ENCODE measurements around the gene RNU1-1. TPM values are rescaled to one million over a fixed set of nuclear protein-coding genes. Genes with fewer than 3 reads are reported as not detected.
"Not testable (repeated sequence)": the region's sequence is repeated elsewhere in the genome, so short reads cannot be mapped to it uniquely, and the experiment has no call there.

RNU1-1 gene
- total and polyA plus RNA-seq, 9 of the 15 experiments (the other 6 are each of a cell fraction or from before 2014, with no cell fraction given), result under 0.01 to 32,823 (median 2,538) TPM; not detected in 4

DNA sequence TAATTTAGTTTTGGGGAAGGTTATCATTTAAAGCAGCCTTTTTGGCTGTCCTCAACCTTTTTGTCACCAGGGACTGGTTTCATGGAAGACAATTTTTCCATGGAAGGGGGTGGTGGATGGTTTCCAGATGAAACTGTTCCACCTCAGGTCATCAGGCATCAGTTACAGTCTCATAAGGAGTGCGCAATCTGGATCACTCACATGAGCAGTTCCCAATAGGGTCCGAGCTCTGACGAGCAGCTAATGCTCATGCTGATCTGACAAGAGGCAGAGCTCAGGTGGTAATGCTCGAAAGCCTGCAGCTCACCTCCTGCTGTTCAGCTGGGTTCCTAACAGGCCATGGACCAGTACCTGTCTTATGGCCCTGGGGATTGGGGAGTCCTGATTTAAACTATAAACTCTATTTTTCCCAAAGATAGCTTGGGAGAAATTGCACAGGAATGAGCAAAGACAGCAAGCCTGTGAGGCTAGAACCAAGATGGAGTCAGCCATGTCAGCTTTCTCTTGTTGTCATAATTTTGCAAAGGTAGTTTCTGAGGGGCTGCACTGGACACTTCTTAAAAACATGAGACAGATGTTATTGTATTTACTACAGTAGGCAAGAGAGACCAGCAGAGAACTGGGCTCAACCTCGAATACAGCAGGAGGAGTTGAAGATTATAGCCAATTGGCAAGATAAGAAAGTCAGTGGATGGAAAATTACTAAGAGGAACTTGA is 2.8 kb upstream of the RNU1-1 start (continued):
- TF ChIP-seq, protein P1, sequence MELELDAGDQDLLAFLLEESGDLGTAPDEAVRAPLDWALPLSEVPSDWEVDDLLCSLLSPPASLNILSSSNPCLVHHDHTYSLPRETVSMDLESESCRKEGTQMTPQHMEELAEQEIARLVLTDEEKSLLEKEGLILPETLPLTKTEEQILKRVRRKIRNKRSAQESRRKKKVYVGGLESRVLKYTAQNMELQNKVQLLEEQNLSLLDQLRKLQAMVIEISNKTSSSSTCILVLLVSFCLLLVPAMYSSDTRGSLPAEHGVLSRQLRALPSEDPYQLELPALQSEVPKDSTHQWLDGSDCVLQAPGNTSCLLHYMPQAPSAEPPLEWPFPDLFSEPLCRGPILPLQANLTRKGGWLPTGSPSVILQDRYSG (tag; conservative IDR thresholded peaks at IDR 0.05; ENCODE audit: low read depth), result peak; percentile 96; the same call in 1 of the 2 replicates
- TF ChIP-seq, protein P2, sequence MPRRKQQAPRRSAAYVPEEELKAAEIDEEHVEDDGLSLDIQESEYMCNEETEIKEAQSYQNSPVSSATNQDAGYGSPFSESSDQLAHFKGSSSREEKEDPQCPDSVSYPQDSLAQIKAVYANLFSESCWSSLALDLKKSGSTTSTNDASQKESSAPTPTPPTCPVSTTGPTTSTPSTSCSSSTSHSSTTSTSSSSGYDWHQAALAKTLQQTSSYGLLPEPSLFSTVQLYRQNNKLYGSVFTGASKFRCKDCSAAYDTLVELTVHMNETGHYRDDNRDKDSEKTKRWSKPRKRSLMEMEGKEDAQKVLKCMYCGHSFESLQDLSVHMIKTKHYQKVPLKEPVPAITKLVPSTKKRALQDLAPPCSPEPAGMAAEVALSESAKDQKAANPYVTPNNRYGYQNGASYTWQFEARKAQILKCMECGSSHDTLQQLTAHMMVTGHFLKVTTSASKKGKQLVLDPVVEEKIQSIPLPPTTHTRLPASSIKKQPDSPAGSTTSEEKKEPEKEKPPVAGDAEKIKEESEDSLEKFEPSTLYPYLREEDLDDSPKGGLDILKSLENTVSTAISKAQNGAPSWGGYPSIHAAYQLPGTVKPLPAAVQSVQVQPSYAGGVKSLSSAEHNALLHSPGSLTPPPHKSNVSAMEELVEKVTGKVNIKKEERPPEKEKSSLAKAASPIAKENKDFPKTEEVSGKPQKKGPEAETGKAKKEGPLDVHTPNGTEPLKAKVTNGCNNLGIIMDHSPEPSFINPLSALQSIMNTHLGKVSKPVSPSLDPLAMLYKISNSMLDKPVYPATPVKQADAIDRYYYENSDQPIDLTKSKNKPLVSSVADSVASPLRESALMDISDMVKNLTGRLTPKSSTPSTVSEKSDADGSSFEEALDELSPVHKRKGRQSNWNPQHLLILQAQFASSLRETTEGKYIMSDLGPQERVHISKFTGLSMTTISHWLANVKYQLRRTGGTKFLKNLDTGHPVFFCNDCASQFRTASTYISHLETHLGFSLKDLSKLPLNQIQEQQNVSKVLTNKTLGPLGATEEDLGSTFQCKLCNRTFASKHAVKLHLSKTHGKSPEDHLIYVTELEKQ (CRISPR knock-in tag; IDR thresholded peaks at IDR 0.05), result 0 out of 2 replicates have a peak, but pooled peaks have one; percentile 20
- TF ChIP-seq TEAD2 (tag; IDR thresholded peaks at IDR 0.05), result peak; percentile 80; the same call in 1 of the 2 replicates
- TF ChIP-seq, protein P3, sequence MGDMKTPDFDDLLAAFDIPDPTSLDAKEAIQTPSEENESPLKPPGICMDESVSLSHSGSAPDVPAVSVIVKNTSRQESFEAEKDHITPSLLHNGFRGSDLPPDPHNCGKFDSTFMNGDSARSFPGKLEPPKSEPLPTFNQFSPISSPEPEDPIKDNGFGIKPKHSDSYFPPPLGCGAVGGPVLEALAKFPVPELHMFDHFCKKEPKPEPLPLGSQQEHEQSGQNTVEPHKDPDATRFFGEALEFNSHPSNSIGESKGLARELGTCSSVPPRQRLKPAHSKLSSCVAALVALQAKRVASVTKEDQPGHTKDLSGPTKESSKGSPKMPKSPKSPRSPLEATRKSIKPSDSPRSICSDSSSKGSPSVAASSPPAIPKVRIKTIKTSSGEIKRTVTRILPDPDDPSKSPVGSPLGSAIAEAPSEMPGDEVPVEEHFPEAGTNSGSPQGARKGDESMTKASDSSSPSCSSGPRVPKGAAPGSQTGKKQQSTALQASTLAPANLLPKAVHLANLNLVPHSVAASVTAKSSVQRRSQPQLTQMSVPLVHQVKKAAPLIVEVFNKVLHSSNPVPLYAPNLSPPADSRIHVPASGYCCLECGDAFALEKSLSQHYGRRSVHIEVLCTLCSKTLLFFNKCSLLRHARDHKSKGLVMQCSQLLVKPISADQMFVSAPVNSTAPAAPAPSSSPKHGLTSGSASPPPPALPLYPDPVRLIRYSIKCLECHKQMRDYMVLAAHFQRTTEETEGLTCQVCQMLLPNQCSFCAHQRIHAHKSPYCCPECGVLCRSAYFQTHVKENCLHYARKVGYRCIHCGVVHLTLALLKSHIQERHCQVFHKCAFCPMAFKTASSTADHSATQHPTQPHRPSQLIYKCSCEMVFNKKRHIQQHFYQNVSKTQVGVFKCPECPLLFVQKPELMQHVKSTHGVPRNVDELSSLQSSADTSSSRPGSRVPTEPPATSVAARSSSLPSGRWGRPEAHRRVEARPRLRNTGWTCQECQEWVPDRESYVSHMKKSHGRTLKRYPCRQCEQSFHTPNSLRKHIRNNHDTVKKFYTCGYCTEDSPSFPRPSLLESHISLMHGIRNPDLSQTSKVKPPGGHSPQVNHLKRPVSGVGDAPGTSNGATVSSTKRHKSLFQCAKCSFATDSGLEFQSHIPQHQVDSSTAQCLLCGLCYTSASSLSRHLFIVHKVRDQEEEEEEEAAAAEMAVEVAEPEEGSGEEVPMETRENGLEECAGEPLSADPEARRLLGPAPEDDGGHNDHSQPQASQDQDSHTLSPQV (IDR thresholded peaks at IDR 0.05), result peak; percentile 94
- TF ChIP-seq, protein P4, sequence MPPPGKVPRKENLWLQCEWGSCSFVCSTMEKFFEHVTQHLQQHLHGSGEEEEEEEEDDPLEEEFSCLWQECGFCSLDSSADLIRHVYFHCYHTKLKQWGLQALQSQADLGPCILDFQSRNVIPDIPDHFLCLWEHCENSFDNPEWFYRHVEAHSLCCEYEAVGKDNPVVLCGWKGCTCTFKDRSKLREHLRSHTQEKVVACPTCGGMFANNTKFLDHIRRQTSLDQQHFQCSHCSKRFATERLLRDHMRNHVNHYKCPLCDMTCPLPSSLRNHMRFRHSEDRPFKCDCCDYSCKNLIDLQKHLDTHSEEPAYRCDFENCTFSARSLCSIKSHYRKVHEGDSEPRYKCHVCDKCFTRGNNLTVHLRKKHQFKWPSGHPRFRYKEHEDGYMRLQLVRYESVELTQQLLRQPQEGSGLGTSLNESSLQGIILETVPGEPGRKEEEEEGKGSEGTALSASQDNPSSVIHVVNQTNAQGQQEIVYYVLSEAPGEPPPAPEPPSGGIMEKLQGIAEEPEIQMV (tag; conservative IDR thresholded peaks at IDR 0.05; ENCODE audit: low read depth), result peak; percentile 93
- TF ChIP-seq, protein P5, sequence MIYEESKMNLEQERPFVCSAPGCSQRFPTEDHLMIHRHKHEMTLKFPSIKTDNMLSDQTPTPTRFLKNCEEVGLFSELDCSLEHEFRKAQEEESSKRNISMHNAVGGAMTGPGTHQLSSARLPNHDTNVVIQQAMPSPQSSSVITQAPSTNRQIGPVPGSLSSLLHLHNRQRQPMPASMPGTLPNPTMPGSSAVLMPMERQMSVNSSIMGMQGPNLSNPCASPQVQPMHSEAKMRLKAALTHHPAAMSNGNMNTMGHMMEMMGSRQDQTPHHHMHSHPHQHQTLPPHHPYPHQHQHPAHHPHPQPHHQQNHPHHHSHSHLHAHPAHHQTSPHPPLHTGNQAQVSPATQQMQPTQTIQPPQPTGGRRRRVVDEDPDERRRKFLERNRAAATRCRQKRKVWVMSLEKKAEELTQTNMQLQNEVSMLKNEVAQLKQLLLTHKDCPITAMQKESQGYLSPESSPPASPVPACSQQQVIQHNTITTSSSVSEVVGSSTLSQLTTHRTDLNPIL (CRISPR knock-in tag; IDR thresholded peaks at IDR 0.05), result peak; percentile 92; the same call in 1 of the 2 replicates
- not testable (repeated sequence) for TF ChIP-seq NR2C1 (IDR thresholded peaks at IDR 0.05)
- peak; percentile 82 for TF ChIP-seq NR2C1 (tag; IDR thresholded peaks at IDR 0.05)
- TF ChIP-seq, protein P6, sequence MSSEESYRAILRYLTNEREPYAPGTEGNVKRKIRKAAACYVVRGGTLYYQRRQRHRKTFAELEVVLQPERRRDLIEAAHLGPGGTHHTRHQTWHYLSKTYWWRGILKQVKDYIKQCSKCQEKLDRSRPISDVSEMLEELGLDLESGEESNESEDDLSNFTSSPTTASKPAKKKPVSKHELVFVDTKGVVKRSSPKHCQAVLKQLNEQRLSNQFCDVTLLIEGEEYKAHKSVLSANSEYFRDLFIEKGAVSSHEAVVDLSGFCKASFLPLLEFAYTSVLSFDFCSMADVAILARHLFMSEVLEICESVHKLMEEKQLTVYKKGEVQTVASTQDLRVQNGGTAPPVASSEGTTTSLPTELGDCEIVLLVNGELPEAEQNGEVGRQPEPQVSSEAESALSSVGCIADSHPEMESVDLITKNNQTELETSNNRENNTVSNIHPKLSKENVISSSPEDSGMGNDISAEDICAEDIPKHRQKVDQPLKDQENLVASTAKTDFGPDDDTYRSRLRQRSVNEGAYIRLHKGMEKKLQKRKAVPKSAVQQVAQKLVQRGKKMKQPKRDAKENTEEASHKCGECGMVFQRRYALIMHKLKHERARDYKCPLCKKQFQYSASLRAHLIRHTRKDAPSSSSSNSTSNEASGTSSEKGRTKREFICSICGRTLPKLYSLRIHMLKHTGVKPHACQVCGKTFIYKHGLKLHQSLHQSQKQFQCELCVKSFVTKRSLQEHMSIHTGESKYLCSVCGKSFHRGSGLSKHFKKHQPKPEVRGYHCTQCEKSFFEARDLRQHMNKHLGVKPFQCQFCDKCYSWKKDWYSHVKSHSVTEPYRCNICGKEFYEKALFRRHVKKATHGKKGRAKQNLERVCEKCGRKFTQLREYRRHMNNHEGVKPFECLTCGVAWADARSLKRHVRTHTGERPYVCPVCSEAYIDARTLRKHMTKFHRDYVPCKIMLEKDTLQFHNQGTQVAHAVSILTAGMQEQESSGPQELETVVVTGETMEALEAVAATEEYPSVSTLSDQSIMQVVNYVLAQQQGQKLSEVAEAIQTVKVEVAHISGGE (CRISPR knock-in tag; IDR thresholded peaks at IDR 0.05), result peak in 1 of 3 experiments; percentile 47; a peak in 1 of 6 replicates
